GM23248 (cell line): Measurements from ENCODE around the gene MYO7B. TPM values are rescaled to one million over a fixed set of nuclear protein-coding genes. Genes with fewer than 3 reads are reported as not detected.

Source experiments
- DNase-seq: peaks from one replicate; pipeline ENCODE4 v3.0.0-alpha.2; 2015
- H2AFZ ChIP-seq: fragments of 200-600 bp; sonication (generic); 2 replicates; pipeline ENCODE4 v1.6.1; 2016; ENCODE audit warnings: antibody characterized with exemption
- H3F3A ChIP-seq: fragments of 200-600 bp; sonication (generic); 2 replicates; pipeline ENCODE4 v1.6.1; 2016; ENCODE audit warnings: mild to moderate bottlenecking, antibody characterized with exemption, mixed run types; ENCODE audit not compliant: insufficient read depth
- H3K27ac ChIP-seq: fragments of 200-600 bp; sonication (generic); 2 replicates; pipeline ENCODE4 v1.5.1; 2016; ENCODE audit warnings: mild to moderate bottlenecking
- H3K27me3 ChIP-seq: fragments of 200-600 bp; sonication (generic); replicated peaks from 2 replicates; pipeline ENCODE4 v1.6.1; 2016; ENCODE audit warnings: mild to moderate bottlenecking; ENCODE audit not compliant: insufficient read depth
- H3K36me3 ChIP-seq: fragments of 200-600 bp; sonication (generic); 2 replicates; pipeline ENCODE4 v1.6.1; 2016; ENCODE audit warnings: low read depth, mild to moderate bottlenecking
- H3K4me1 ChIP-seq: fragments of 200-600 bp; sonication (generic); 2 replicates; pipeline ENCODE4 v1.6.1; 2016; ENCODE audit warnings: mild to moderate bottlenecking; ENCODE audit not compliant: insufficient read depth
- H3K4me2 ChIP-seq: fragments of 200-600 bp; sonication (generic); one replicate; pipeline ENCODE4 v1.6.1; 2016; ENCODE audit warnings: mild to moderate bottlenecking; ENCODE audit not compliant: unreplicated experiment
- H3K4me3 ChIP-seq: fragments of 200-600 bp; sonication (generic); 2 replicates; pipeline ENCODE4 v1.5.1; 2016; ENCODE audit warnings: mild to moderate bottlenecking
- H3K79me2 ChIP-seq: fragments of 200-600 bp; sonication (generic); 2 replicates; pipeline ENCODE4 v1.6.1; 2016; ENCODE audit warnings: mild to moderate bottlenecking; ENCODE audit not compliant: insufficient read depth
- H3K9ac ChIP-seq: fragments of 200-600 bp; sonication (generic); 2 replicates; pipeline ENCODE4 v1.6.1; 2016; ENCODE audit warnings: mild to moderate bottlenecking
- H3K9me2 ChIP-seq: fragments of 200-600 bp; sonication (generic); 2 replicates; pipeline ENCODE4 v1.6.1; 2016; ENCODE audit warnings: mixed run types, mild to moderate bottlenecking, moderate library complexity; ENCODE audit not compliant: insufficient read depth
- H3K9me3 ChIP-seq: fragments of 200-600 bp; sonication (generic); one replicate; pipeline ENCODE4 v1.6.1; 2017; ENCODE audit warnings: low read depth
- H4K20me1 ChIP-seq: fragments of 200-600 bp; sonication (generic); 2 replicates; pipeline ENCODE4 v1.6.0; 2016; ENCODE audit not compliant: insufficient read depth
- EZH2 ChIP-seq: fragments of 200-600 bp; sonication (generic); IDR thresholded peaks from 2 replicates; pipeline ENCODE4 v1.6.1; 2018; ENCODE audit warnings: antibody characterized with exemption, mild to moderate bottlenecking; ENCODE audit not compliant: insufficient read depth, poor library complexity, severe bottlenecking
- EZH2phosphoT487 ChIP-seq: fragments of 200-600 bp; sonication (generic); IDR thresholded peaks from 2 replicates; pipeline ENCODE4 v1.6.1; 2018; ENCODE audit warnings: antibody characterized with exemption, moderate library complexity, mild to moderate bottlenecking, low read depth; ENCODE audit not compliant: insufficient read depth
- WGBS, 2 experiments: methylation state at CpG; one replicate each; pipeline ENCODE4 v1.1.6; 2015 to 2017; ENCODE audit warnings: low lambda C conversion rate in 2 of 2, low coverage in 1 of 2; ENCODE audit errors: missing lambda C conversion rate in 2 of 2; 5-methylcytosine and 5-hydroxymethylcytosine counted together
- in situ Hi-C: fragments of 300-500 bp; cut with MboI; formaldehyde crosslinking; loops from 2 replicates; pipeline ENCODE4 v1.15.0; 2020
- polyA plus RNA-seq: library from polyadenylated mRNA; unstranded; fragments of >200 nt; fragmentation: Nextera tagmentation; extraction: Ambion mirVana; gene quantifications from 2 replicates; pipeline ENCODE4 v1.2.1, GENCODE V29; 2016
- total RNA-seq: library from RNA; depleted of rRNA; stranded (reverse); fragments of >200 nt; shearing (Covaris generic); gene quantifications from 2 replicates; pipeline ENCODE4 v1.2.3, GENCODE V29; 2014

The MYO7B gene
- total and polyA plus RNA-seq, 2 experiments from 2014 or later, result not detected

- H3K4me1 ChIP-seq, result peaks cover 16% of the 10 kb centered on the region
- WGBS, 2 experiments, result 46 to 52% methylated on average over 3 of the region's 3 CpGs
- H3F3A ChIP-seq, result peaks cover 21% of the 10 kb centered on the region
- DNase-seq, result peak; percentile 36
- no peak overlapping the region for H3K4me2 ChIP-seq
- no peak for TF ChIP-seq EZH2phosphoT487
- TF ChIP-seq EZH2, result no peak
- H3K27ac ChIP-seq, result no peak overlapping the region
- no peaks in the 10 kb centered on the region for H3K79me2 ChIP-seq
- peak overlapping the region; percentile 41 for H2AFZ ChIP-seq
- no peaks in the 10 kb centered on the region for H3K9me3 ChIP-seq
- no peaks in the 10 kb centered on the region for H3K9me2 ChIP-seq
- in situ Hi-C loops, result no loop called here
- no peaks in the 10 kb centered on the region for H4K20me1 ChIP-seq
- no peak overlapping the region; the same call in 1 of the 2 replicates for H3K4me3 ChIP-seq
- H3K9ac ChIP-seq, result no peak overlapping the region
- no peaks in the 10 kb centered on the region for H3K27me3 ChIP-seq
- H3K36me3 ChIP-seq, result no peaks in the 10 kb centered on the region
Observed at GRCh38 chr2:127599211-127599610, 63.7 kb downstream of the MYO7B start.

GRCh38 chr2:127604986-127605385 is 69.5 kb downstream of the MYO7B start:
- H3K9me3 ChIP-seq, result no peaks in the 10 kb centered on the region
- no peaks in the 10 kb centered on the region for H3K79me2 ChIP-seq
- H3K9me2 ChIP-seq, result no peaks in the 10 kb centered on the region
- H3K27me3 ChIP-seq, result no peaks in the 10 kb centered on the region
- H3K27ac ChIP-seq, result no peak overlapping the region
- no peak overlapping the region for H3K4me2 ChIP-seq
- TF ChIP-seq EZH2 (no peak), EZH2phosphoT487 (no peak)
- in situ Hi-C loops, result no loop called here
- WGBS, 2 experiments, result 71 to 75% methylated on average over 8 of the region's 8 CpGs
- DNase-seq, result no peak
- no peak overlapping the region for H2AFZ ChIP-seq
- H3K36me3 ChIP-seq, result no peaks in the 10 kb centered on the region
- H4K20me1 ChIP-seq, result no peaks in the 10 kb centered on the region
- H3K4me1 ChIP-seq, result no peaks in the 10 kb centered on the region
- no peaks in the 10 kb centered on the region for H3F3A ChIP-seq
- no peak overlapping the region for H3K4me3 ChIP-seq
- no peak overlapping the region for H3K9ac ChIP-seq

DNA sequence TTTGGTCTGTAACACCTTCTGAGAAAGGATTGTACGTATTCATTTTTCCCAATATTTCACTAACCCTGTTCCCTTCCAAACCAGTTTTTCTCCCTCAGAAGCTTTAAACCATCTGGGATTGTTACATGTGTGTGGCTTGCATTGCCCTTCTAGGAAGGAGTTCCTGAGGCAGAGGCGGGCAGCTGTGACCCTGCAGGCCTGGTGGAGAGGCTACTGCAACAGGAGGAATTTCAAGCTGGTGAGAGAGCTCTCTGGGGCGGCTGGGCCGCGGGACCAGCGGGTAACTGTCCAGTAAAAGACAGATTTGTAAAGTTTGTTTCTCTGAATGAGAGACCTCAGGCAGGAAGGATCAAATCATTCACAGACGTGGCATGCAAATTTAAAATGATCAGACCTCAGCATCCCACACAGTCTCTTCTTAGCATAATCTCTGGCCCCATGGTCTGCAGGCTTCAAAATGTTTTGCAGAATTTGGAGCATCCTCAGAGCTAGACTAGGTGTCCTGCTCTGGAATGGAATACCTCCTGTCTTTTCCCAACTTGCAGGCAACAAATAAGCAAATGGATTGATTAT is 70.3 kb downstream of the MYO7B start:
- TF ChIP-seq EZH2phosphoT487 (no peak), EZH2 (no peak)
- no peak overlapping the region for H3K9ac ChIP-seq
- H3K9me2 ChIP-seq, result no peaks in the 10 kb centered on the region
- no peaks in the 10 kb centered on the region for H4K20me1 ChIP-seq
- no peak for DNase-seq
- H3K27ac ChIP-seq, result no peak overlapping the region
- WGBS, 2 experiments, result 76 to 80% methylated on average over 7 of the region's 7 CpGs
- H3K4me3 ChIP-seq, result no peak overlapping the region
- no peaks in the 10 kb centered on the region for H3K27me3 ChIP-seq
- no peaks in the 10 kb centered on the region for H3F3A ChIP-seq
- no peak overlapping the region for H2AFZ ChIP-seq
- H3K36me3 ChIP-seq, result no peaks in the 10 kb centered on the region
- no peak overlapping the region for H3K4me2 ChIP-seq
- in situ Hi-C loops, result no loop called here
- no peaks in the 10 kb centered on the region for H3K79me2 ChIP-seq
- no peaks in the 10 kb centered on the region for H3K9me3 ChIP-seq
- no peaks in the 10 kb centered on the region for H3K4me1 ChIP-seq

GRCh38 chr2:127606625-127607398 is 71.3 kb downstream of the MYO7B start:
- Histone ChIP-seq H3F3A (no peaks in the 10 kb centered on the region), H3K27me3 (no peaks in the 10 kb centered on the region), H3K9ac (no peak overlapping the region), H3K4me1 (no peaks in the 10 kb centered on the region), H3K27ac (no peak overlapping the region), H3K36me3 (no peaks in the 10 kb centered on the region), H3K79me2 (no peaks in the 10 kb centered on the region), H4K20me1 (no peaks in the 10 kb centered on the region), H3K4me3 (no peak overlapping the region), H2AFZ (no peak overlapping the region), H3K9me3 (no peaks in the 10 kb centered on the region), H3K9me2 (no peaks in the 10 kb centered on the region), H3K4me2 (no peak overlapping the region)
- DNase-seq, result no peak
- TF ChIP-seq EZH2 (no peak), EZH2phosphoT487 (no peak)
- 83 to 89% methylated on average over 17 of the region's 17 CpGs for WGBS, 2 experiments
- in situ Hi-C loops, result no loop called here
